K562 (cell line): ENCODE results near the gene NAA15. TPM values are rescaled to one million over a fixed set of nuclear protein-coding genes. Genes with fewer than 3 reads are reported as not detected.
A peak's percentile ranks its signal among the peaks of the same experiment; 100 is the strongest.

Source experiments
- BMI1 ChIP-seq: fragments of 150-350 bp; IDR thresholded peaks from 2 replicates; pipeline ENCODE4 v1.6.1; 2014; ENCODE audit warnings: low read length
- CXXC5 ChIP-seq: fragments of 250-450 bp; sonication (Bioruptor Pico); IDR thresholded peaks from 2 replicates; pipeline ENCODE4 v1.8.0; 2022; ENCODE audit warnings: inconsistent platforms, mild to moderate bottlenecking, moderate library complexity
- MCM2 ChIP-seq: fragments of 450-650 bp; IDR thresholded peaks from 2 replicates; pipeline ENCODE4 v1.6.1; 2017; ENCODE audit warnings: low read depth, mild to moderate bottlenecking
- MGA ChIP-seq: fragments of 450-650 bp; IDR thresholded peaks from 2 replicates; pipeline ENCODE4 v1.6.1; 2016; ENCODE audit warnings: mild to moderate bottlenecking, moderate library complexity
- MYNN ChIP-seq, 2 experiments: sonication (generic); formaldehyde crosslinking in 1 of 2; IDR thresholded peaks; 2 replicates each; pipeline versions ENCODE4 v1.5.0 to v1.6.1; 2016 to 2020; ENCODE audit warnings: antibody characterized with exemption in 1 of 2, missing genetic modification reagents in 1 of 2
- POLR2AphosphoS5 ChIP-seq: IDR thresholded peaks from 2 replicates; pipeline ENCODE4 v1.6.1; 2011; ENCODE audit warnings: mild to moderate bottlenecking, low read depth, low read length, moderate library complexity; ENCODE audit not compliant: control insufficient read depth, insufficient read depth
- RAD51 ChIP-seq: fragments of 450-650 bp; IDR thresholded peaks from 2 replicates; pipeline ENCODE4 v1.7.1; 2016; ENCODE audit warnings: low read depth, mild to moderate bottlenecking, borderline replicate concordance
- ZNF133 ChIP-seq: fragments of 250-450 bp; sonication (Bioruptor Pico); IDR thresholded peaks from 2 replicates; pipeline ENCODE4 v1.4.0; 2020; ENCODE audit warnings: mild to moderate bottlenecking
- ZNF143 ChIP-seq: sonication (generic); formaldehyde crosslinking; IDR thresholded peaks from 2 replicates; pipeline ENCODE4 v1.9.0; 2022; ENCODE audit warnings: mild to moderate bottlenecking, missing genetic modification reagents
- ZNF174 ChIP-seq: fragments of 250-450 bp; sonication (Bioruptor Pico); IDR thresholded peaks from 2 replicates; pipeline ENCODE4 v1.4.0; 2020; ENCODE audit warnings: mild to moderate bottlenecking
- ZNF232 ChIP-seq: sonication (generic); formaldehyde crosslinking; IDR thresholded peaks from 2 replicates; pipeline ENCODE4 v1.8.0; 2022; ENCODE audit warnings: mild to moderate bottlenecking, missing genetic modification reagents
- ZNF24 ChIP-seq: fragments of 450-650 bp; IDR thresholded peaks from 2 replicates; pipeline ENCODE4 v1.6.1; 2016
- ZNF436 ChIP-seq: fragments of 250-450, 450-650 bp; sonication (Bioruptor Pico); formaldehyde crosslinking; IDR thresholded peaks from 2 replicates; pipeline ENCODE4 v1.7.0; 2020; ENCODE audit warnings: mild to moderate bottlenecking
- ZNF655 ChIP-seq: fragments of 250-450 bp; sonication (Bioruptor Pico); IDR thresholded peaks from 2 replicates; pipeline ENCODE4 v1.5.0; 2021
- ZNF79 ChIP-seq: fragments of 250-450 bp; sonication (Bioruptor Pico); IDR thresholded peaks from 2 replicates; pipeline ENCODE4 v1.4.0; 2020; ENCODE audit warnings: low read depth, mild to moderate bottlenecking, moderate library complexity
- polyA plus RNA-seq, 8 experiments: library from polyadenylated mRNA; depleted of rRNA in 4 of 8; stranded (reverse) in 5 of 8; unstranded in 3 of 8; fragments of >200 nt; fragmentation: Nextera tagmentation in 2 of 8; fragmentation: Illumina TruSeq in 1 of 8; extraction: Ambion mirVana in 2 of 8; extraction: Trizol in 1 of 8; gene quantifications; 2 replicates each; pipeline versions ENCODE4 v1.2.1 to v1.2.3, GENCODE V29; 2011 to 2014; ENCODE audit warnings: inconsistent platforms in 1 of 8, missing spikeins in 1 of 8
- total RNA-seq, 7 experiments: library from RNA; depleted of rRNA in 6 of 7; stranded (reverse); fragments of >200 nt in 6 of 7; fragmentation: Illumina TruSeq in 2 of 7; extraction: Trizol in 2 of 7; gene quantifications; 2 replicates each; pipeline versions ENCODE4 v1.2.1 to v1.2.3, GENCODE V29; 2011 to 2021; ENCODE audit warnings: low replicate concordance in 1 of 7

NAA15 gene
- total and polyA plus RNA-seq, 9 of the 15 experiments (the other 6 are each of a cell fraction or from before 2014, with no cell fraction given), result 37.8 to 117 (median 63.2) TPM

GRCh38 chr4:139295206-139295941 lies 5.9 kb upstream of the NAA15 start (continued):
- TF ChIP-seq ZNF436 (no peak), MGA (peak; percentile 23; the same call in 1 of the 2 replicates), ZNF232 (CRISPR knock-in tag) (no peak), MYNN (IDR thresholded peaks at IDR 0.05) (peak; percentile 64; the same call in 1 of the 2 replicates), MYNN (CRISPR knock-in tag; IDR thresholded peaks at IDR 0.05) (no peak), ZNF133 (CRISPR knock-in tag) (no peak), POLR2AphosphoS5 (peak; percentile 82), BMI1 (no peak), ZNF24 (peak; percentile 57; the same call in 1 of the 2 replicates), ZNF655 (CRISPR knock-in tag) (no peak), ZNF79 (CRISPR knock-in tag) (no peak), ZNF143 (CRISPR knock-in tag) (no peak), CXXC5 (CRISPR knock-in tag) (peak; percentile 85), RAD51 (no peak), ZNF174 (no peak), MCM2 (no peak)
